ENCODE data around the gene SPINK2. TPM values are rescaled to one million over a fixed set of nuclear protein-coding genes. Genes with fewer than 3 reads are reported as not detected.

Gene SPINK2
- total and polyA plus RNA-seq, 5 donors from 2014 or later = 2.0 to 21.2 (median 7.4) TPM

GRCh38 chr4:56856656-56857055, 35.2 kb upstream of the SPINK2 start:
- Histone ChIP-seq H3K27ac (ENCODE audit: insufficient read depth, low read length, poor library complexity, severe bottlenecking) (no peak overlapping the region), H3K27me3 (ENCODE audit: control insufficient read depth, insufficient read depth, low read length) (no peaks in the 10 kb centered on the region), H3K36me3 (ENCODE audit: control insufficient read depth, insufficient read depth, low read length) (no peaks in the 10 kb centered on the region), H3K9me3 (ENCODE audit: control insufficient read depth in 2 of 2, low read length in 2 of 2) (no peaks in the 10 kb centered on the region), H3K4me1 (ENCODE audit: control insufficient read depth, insufficient read depth, low read length, poor library complexity, severe bottlenecking) (no peaks in the 10 kb centered on the region), H3K4me3 (ENCODE audit: low read depth, low read length) (no peak overlapping the region)
- no peaks in the 10 kb centered on the region for H3K36me3 Mint-ChIP-seq
- no peak overlapping the region for H3K4me3 Mint-ChIP-seq
- no peak for DNase-seq
- H3K9me3 Mint-ChIP-seq = no peaks in the 10 kb centered on the region
- ATAC-seq (ENCODE audit: low read depth in 2 of 2) = no peak
- no peak overlapping the region for H3K27ac Mint-ChIP-seq
- no peaks in the 10 kb centered on the region for H3K4me1 Mint-ChIP-seq
- peaks cover 13% of the 10 kb centered on the region for H3K27me3 Mint-ChIP-seq

- H3K4me1 ChIP-seq (ENCODE audit: control insufficient read depth, insufficient read depth, low read length, poor library complexity, severe bottlenecking) = no peaks in the 10 kb centered on the region
- H3K4me3 ChIP-seq (ENCODE audit: low read depth, low read length) = no peak overlapping the region
- DNase-seq (no peak), ATAC-seq (ENCODE audit: low read depth in 2 of 2) (no peak)
- H3K27ac ChIP-seq (ENCODE audit: insufficient read depth, low read length, poor library complexity, severe bottlenecking) = no peak overlapping the region
- H3K9me3 ChIP-seq (ENCODE audit: control insufficient read depth in 2 of 2, low read length in 2 of 2) = no peaks in the 10 kb centered on the region
- H3K27me3 ChIP-seq (ENCODE audit: control insufficient read depth, insufficient read depth, low read length) = no peaks in the 10 kb centered on the region
- Mint-ChIP-seq H3K4me3 (no peak overlapping the region), H3K27ac (no peak overlapping the region), H3K4me1 (no peaks in the 10 kb centered on the region), H3K27me3 (peaks cover 15% of the 10 kb centered on the region), H3K9me3 (peaks cover 0 to 2% (median 0%) of the 10 kb centered on the region in 7 donors), H3K36me3 (no peaks in the 10 kb centered on the region)
- H3K36me3 ChIP-seq (ENCODE audit: control insufficient read depth, insufficient read depth, low read length) = no peaks in the 10 kb centered on the region
Observed at GRCh38 chr4:56850910-56851309, 29.4 kb upstream of the SPINK2 start.

- H3K4me3 ChIP-seq (ENCODE audit: low read depth, low read length) = no peak overlapping the region
- no peak for DNase-seq
- ATAC-seq (ENCODE audit: low read depth in 2 of 2) = no peak
- no peaks in the 10 kb centered on the region for H3K4me1 ChIP-seq (ENCODE audit: control insufficient read depth, insufficient read depth, low read length, poor library complexity, severe bottlenecking)
- H3K27me3 ChIP-seq (ENCODE audit: control insufficient read depth, insufficient read depth, low read length) = no peaks in the 10 kb centered on the region
- Mint-ChIP-seq H3K4me3 (no peak overlapping the region), H3K4me1 (no peaks in the 10 kb centered on the region), H3K27me3 (peaks cover 9% of the 10 kb centered on the region), H3K9me3 (peaks cover 0 to 2% (median 0%) of the 10 kb centered on the region in 7 donors), H3K27ac (no peak overlapping the region), H3K36me3 (no peaks in the 10 kb centered on the region)
- no peak overlapping the region for H3K27ac ChIP-seq (ENCODE audit: insufficient read depth, low read length, poor library complexity, severe bottlenecking)
- no peaks in the 10 kb centered on the region for H3K36me3 ChIP-seq (ENCODE audit: control insufficient read depth, insufficient read depth, low read length)
- H3K9me3 ChIP-seq (ENCODE audit: control insufficient read depth in 2 of 2, low read length in 2 of 2) = no peaks in the 10 kb centered on the region
Observed at GRCh38 chr4:56844802-56845580, 23.5 kb upstream of the SPINK2 start.

GRCh38 chr4:56843421-56843899, 22.0 kb upstream of the SPINK2 start:
- Mint-ChIP-seq H3K4me3 (no peak overlapping the region), H3K27ac (no peak overlapping the region), H3K9me3 (no peaks in the 10 kb centered on the region)

GRCh38 chr4:56840559-56840958, 19.1 kb upstream of the SPINK2 start:
- Mint-ChIP-seq H3K4me3 (no peak overlapping the region), H3K27ac (no peak overlapping the region), H3K36me3 (no peaks in the 10 kb centered on the region), H3K27me3 (no peaks in the 10 kb centered on the region), H3K9me3 (no peaks in the 10 kb centered on the region), H3K4me1 (peaks cover 0 to 8% (median 3%) of the 10 kb centered on the region in 4 donors)
- Histone ChIP-seq H3K27ac (ENCODE audit: insufficient read depth, low read length, poor library complexity, severe bottlenecking) (no peak overlapping the region), H3K9me3 (ENCODE audit: control insufficient read depth in 2 of 2, low read length in 2 of 2) (no peaks in the 10 kb centered on the region), H3K4me1 (ENCODE audit: control insufficient read depth, insufficient read depth, low read length, poor library complexity, severe bottlenecking) (no peaks in the 10 kb centered on the region), H3K4me3 (ENCODE audit: low read depth, low read length) (no peak overlapping the region), H3K36me3 (ENCODE audit: control insufficient read depth, insufficient read depth, low read length) (no peaks in the 10 kb centered on the region), H3K27me3 (ENCODE audit: control insufficient read depth, insufficient read depth, low read length) (no peaks in the 10 kb centered on the region)
- ATAC-seq (ENCODE audit: low read depth in 2 of 2) = no peak
- DNase-seq = no peak

More at GRCh38 chr4:56843421-56843899, 22.0 kb upstream of the SPINK2 start:
- H3K27me3 Mint-ChIP-seq = no peaks in the 10 kb centered on the region
- Histone ChIP-seq H3K27me3 (ENCODE audit: control insufficient read depth, insufficient read depth, low read length) (no peaks in the 10 kb centered on the region), H3K36me3 (ENCODE audit: control insufficient read depth, insufficient read depth, low read length) (no peaks in the 10 kb centered on the region), H3K9me3 (ENCODE audit: control insufficient read depth in 2 of 2, low read length in 2 of 2) (no peaks in the 10 kb centered on the region), H3K27ac (ENCODE audit: insufficient read depth, low read length, poor library complexity, severe bottlenecking) (no peak overlapping the region), H3K4me1 (ENCODE audit: control insufficient read depth, insufficient read depth, low read length, poor library complexity, severe bottlenecking) (no peaks in the 10 kb centered on the region), H3K4me3 (ENCODE audit: low read depth, low read length) (no peak overlapping the region)
- ATAC-seq (ENCODE audit: low read depth in 2 of 2) (no peak), DNase-seq (no peak)
- no peaks in the 10 kb centered on the region for H3K4me1 Mint-ChIP-seq
- no peaks in the 10 kb centered on the region for H3K36me3 Mint-ChIP-seq

- Histone ChIP-seq H3K27me3 (ENCODE audit: control insufficient read depth, insufficient read depth, low read length) (no peaks in the 10 kb centered on the region), H3K9me3 (ENCODE audit: control insufficient read depth in 2 of 2, low read length in 2 of 2) (no peaks in the 10 kb centered on the region), H3K4me3 (ENCODE audit: low read depth, low read length) (no peak overlapping the region), H3K36me3 (ENCODE audit: control insufficient read depth, insufficient read depth, low read length) (no peaks in the 10 kb centered on the region), H3K4me1 (ENCODE audit: control insufficient read depth, insufficient read depth, low read length, poor library complexity, severe bottlenecking) (no peaks in the 10 kb centered on the region), H3K27ac (ENCODE audit: insufficient read depth, low read length, poor library complexity, severe bottlenecking) (no peak overlapping the region)
- Mint-ChIP-seq H3K36me3 (no peaks in the 10 kb centered on the region), H3K27ac (no peak overlapping the region), H3K9me3 (no peaks in the 10 kb centered on the region), H3K4me3 (no peak overlapping the region), H3K27me3 (no peaks in the 10 kb centered on the region), H3K4me1 (peaks cover 0 to 2% (median 0%) of the 10 kb centered on the region in 4 donors)
- DNase-seq (peak in 1 of 3 donors; percentile 10), ATAC-seq (ENCODE audit: low read depth in 2 of 2) (no peak)
Observed at GRCh38 chr4:56828784-56829535, 7.5 kb upstream of the SPINK2 start.

- no peak overlapping the region for H3K4me3 Mint-ChIP-seq
Observed at GRCh38 chr4:56823933-56824600, 2.6 kb upstream of the SPINK2 start.

More at GRCh38 chr4:56823933-56824600, 2.6 kb upstream of the SPINK2 start:
- DNase-seq (no peak), ATAC-seq (ENCODE audit: low read depth in 2 of 2) (no peak)
- Mint-ChIP-seq H3K9me3 (no peaks in the 10 kb centered on the region), H3K4me1 (peaks cover 0 to 14% (median 8%) of the 10 kb centered on the region in 4 donors), H3K27ac (no peak overlapping the region), H3K27me3 (peaks cover 17% of the 10 kb centered on the region), H3K36me3 (peaks cover 1% of the 10 kb centered on the region)
- Histone ChIP-seq H3K4me3 (ENCODE audit: low read depth, low read length) (no peak overlapping the region), H3K9me3 (ENCODE audit: control insufficient read depth in 2 of 2, low read length in 2 of 2) (no peaks in the 10 kb centered on the region), H3K4me1 (ENCODE audit: control insufficient read depth, insufficient read depth, low read length, poor library complexity, severe bottlenecking) (peaks cover 7% of the 10 kb centered on the region), H3K36me3 (ENCODE audit: control insufficient read depth, insufficient read depth, low read length) (no peaks in the 10 kb centered on the region), H3K27ac (ENCODE audit: insufficient read depth, low read length, poor library complexity, severe bottlenecking) (no peak overlapping the region), H3K27me3 (ENCODE audit: control insufficient read depth, insufficient read depth, low read length) (peaks cover 2% of the 10 kb centered on the region)
